ENCODE measurements around the gene LRRC63. TPM values are rescaled to one million over a fixed set of nuclear protein-coding genes. Genes with fewer than 3 reads are reported as not detected.

Gene LRRC63
- total and polyA plus RNA-seq, 10 donors: 0.04 to 1.3 (median 0.62) TPM

- no peak overlapping the region for H3K4me3 ChIP-seq
- no peaks in the 10 kb centered on the region for H3K9me3 ChIP-seq
- WGBS, 5 donors: 19 to 53% (median 38%) methylated on average over 1 of the region's 1 CpG
- peaks cover 0 to 19% (median 0%) of the 10 kb centered on the region in 6 donors for H3K4me1 ChIP-seq
- intact Hi-C loops (cut with DNase I; ENCODE audit: low total_unique reads): no loop called here
- no peaks in the 10 kb centered on the region for H3K36me3 ChIP-seq
- DNase-seq: no peak
- TF ChIP-seq POLR2AphosphoS5 (IDR thresholded peaks at IDR 0.05): no peak
- TF ChIP-seq, protein P1, sequence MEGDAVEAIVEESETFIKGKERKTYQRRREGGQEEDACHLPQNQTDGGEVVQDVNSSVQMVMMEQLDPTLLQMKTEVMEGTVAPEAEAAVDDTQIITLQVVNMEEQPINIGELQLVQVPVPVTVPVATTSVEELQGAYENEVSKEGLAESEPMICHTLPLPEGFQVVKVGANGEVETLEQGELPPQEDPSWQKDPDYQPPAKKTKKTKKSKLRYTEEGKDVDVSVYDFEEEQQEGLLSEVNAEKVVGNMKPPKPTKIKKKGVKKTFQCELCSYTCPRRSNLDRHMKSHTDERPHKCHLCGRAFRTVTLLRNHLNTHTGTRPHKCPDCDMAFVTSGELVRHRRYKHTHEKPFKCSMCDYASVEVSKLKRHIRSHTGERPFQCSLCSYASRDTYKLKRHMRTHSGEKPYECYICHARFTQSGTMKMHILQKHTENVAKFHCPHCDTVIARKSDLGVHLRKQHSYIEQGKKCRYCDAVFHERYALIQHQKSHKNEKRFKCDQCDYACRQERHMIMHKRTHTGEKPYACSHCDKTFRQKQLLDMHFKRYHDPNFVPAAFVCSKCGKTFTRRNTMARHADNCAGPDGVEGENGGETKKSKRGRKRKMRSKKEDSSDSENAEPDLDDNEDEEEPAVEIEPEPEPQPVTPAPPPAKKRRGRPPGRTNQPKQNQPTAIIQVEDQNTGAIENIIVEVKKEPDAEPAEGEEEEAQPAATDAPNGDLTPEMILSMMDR (IDR thresholded peaks at IDR 0.05 in 8 of 11, conservative IDR thresholded peaks at IDR 0.05 in 3 of 11): no peak
- TF ChIP-seq POLR2A (IDR thresholded peaks at IDR 0.05): no peak
- no peaks in the 10 kb centered on the region for H3K27me3 ChIP-seq (replicated peaks in 1 of 7)
- H3K27ac ChIP-seq: no peak overlapping the region
Observed at GRCh38 chr13:46192412-46192811, 19.3 kb upstream of the LRRC63 start.

GRCh38 chr13:46195016-46195415 is 16.7 kb upstream of the LRRC63 start:
- peak overlapping the region in 3 of 8 donors; percentile 37 to 49 (median 48) for H3K27ac ChIP-seq
- H3K4me1 ChIP-seq: peaks cover 0 to 35% (median 5%) of the 10 kb centered on the region in 6 donors
- TF ChIP-seq, protein P1 (IDR thresholded peaks at IDR 0.05 in 8 of 11, conservative IDR thresholded peaks at IDR 0.05 in 3 of 11): no peak
- TF ChIP-seq POLR2A (IDR thresholded peaks at IDR 0.05): no peak
- TF ChIP-seq POLR2AphosphoS5 (IDR thresholded peaks at IDR 0.05): no peak
- no peak overlapping the region for H3K4me3 ChIP-seq
- intact Hi-C loops (cut with DNase I; ENCODE audit: low total_unique reads): no loop called here
- no peaks in the 10 kb centered on the region for H3K9me3 ChIP-seq
- no peak for DNase-seq
- no peaks in the 10 kb centered on the region for H3K36me3 ChIP-seq
- H3K27me3 ChIP-seq (replicated peaks in 1 of 7): no peaks in the 10 kb centered on the region
- WGBS, 5 donors: 74 to 86% (median 79%) methylated on average over 1 of the region's 1 CpG

GRCh38 chr13:46197299-46198048 is 14.3 kb upstream of the LRRC63 start:
- intact Hi-C loops (cut with DNase I; ENCODE audit: low total_unique reads): no loop called here
- no peaks in the 10 kb centered on the region for H3K36me3 ChIP-seq
- no peak overlapping the region for H3K4me3 ChIP-seq
- H3K27ac ChIP-seq: peak overlapping the region in 2 of 8 donors; percentile 1 to 40
- WGBS, 5 donors: 46 to 67% (median 56%) methylated on average over 4 of the region's 4 CpGs
- TF ChIP-seq POLR2AphosphoS5 (IDR thresholded peaks at IDR 0.05): no peak
- TF ChIP-seq, protein P1 (IDR thresholded peaks at IDR 0.05 in 8 of 11, conservative IDR thresholded peaks at IDR 0.05 in 3 of 11): no peak
- no peak for TF ChIP-seq POLR2A (IDR thresholded peaks at IDR 0.05)
- DNase-seq: no peak
- no peaks in the 10 kb centered on the region for H3K27me3 ChIP-seq (replicated peaks in 1 of 7)
- H3K4me1 ChIP-seq: peaks cover under 1 to 52% (median 18%) of the 10 kb centered on the region in 6 donors
- H3K9me3 ChIP-seq: no peaks in the 10 kb centered on the region

DNA sequence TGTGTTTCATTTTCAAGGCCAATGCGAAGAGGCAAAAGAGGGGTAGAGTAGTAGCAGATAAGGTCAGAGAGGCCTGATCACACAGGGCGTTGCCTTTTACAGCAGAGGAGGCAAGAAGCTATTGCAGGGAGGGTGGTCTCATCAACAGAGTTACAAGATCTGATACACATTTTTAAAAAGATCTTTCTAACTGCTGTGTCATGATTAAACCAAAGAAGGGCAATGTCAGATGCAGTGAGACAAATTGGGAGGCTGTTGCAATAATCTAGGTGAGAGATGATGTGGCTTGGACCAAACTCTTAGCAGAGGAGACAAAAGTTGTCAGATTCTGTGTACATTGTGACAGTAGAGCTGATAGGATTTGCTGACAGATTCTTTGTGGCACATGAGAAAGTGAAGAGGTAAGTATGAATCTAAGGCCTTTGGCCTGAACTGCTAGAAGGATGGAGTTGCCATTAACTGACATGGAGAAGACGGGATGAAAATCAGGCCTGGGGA is 13.0 kb upstream of the LRRC63 start:
- H3K27ac ChIP-seq: peak overlapping the region in 1 of 8 donors; percentile 71
- TF ChIP-seq, protein P1 (IDR thresholded peaks at IDR 0.05 in 8 of 11, conservative IDR thresholded peaks at IDR 0.05 in 3 of 11): no peak
- TF ChIP-seq POLR2A (IDR thresholded peaks at IDR 0.05) (no peak), POLR2AphosphoS5 (IDR thresholded peaks at IDR 0.05) (no peak)
- WGBS, 5 donors: 84 to 93% (median 92%) methylated on average over 3 of the region's 3 CpGs

More for the DNA sequence above, 13.0 kb upstream of the LRRC63 start:
- no peak for DNase-seq
- intact Hi-C loops (cut with DNase I; ENCODE audit: low total_unique reads): no loop called here
- no peaks in the 10 kb centered on the region for H3K27me3 ChIP-seq (replicated peaks in 1 of 7)
- no peaks in the 10 kb centered on the region for H3K36me3 ChIP-seq
- H3K4me1 ChIP-seq: peaks cover 7 to 60% (median 26%) of the 10 kb centered on the region in 6 donors
- H3K4me3 ChIP-seq: no peak overlapping the region
- H3K9me3 ChIP-seq: no peaks in the 10 kb centered on the region
